Thoracic aorta (tissue), 2 donors: Measurements from ENCODE around the gene RNF31. TPM values are rescaled to one million over a fixed set of nuclear protein-coding genes. Genes with fewer than 3 reads are reported as not detected.
A peak's percentile ranks its signal among the peaks of the same experiment; 100 is the strongest.

Experiments used
- ATAC-seq: fragments of 150-250 bp; one replicate; pipeline ENCODE4 v1.8.0; 2017; ENCODE audit warnings: low read depth; ENCODE audit not compliant: insufficient number of reproducible peaks, low FRiP score
- DNase-seq: peaks from one replicate; pipeline ENCODE4 v3.0.0-alpha.2; 2020; ENCODE audit warnings: low spot score
- H3K27ac ChIP-seq, 2 donors: fragments of 200-600 bp; sonication (generic); 1 replicate in 1 of 2; 2 replicates in 1 of 2; pipeline ENCODE4 v1.5.1; 2016; ENCODE audit warnings: mild to moderate bottlenecking in 2 of 2, moderate library complexity in 2 of 2
- H3K27me3 ChIP-seq: fragments of 200-600 bp; sonication (generic); replicated peaks from 2 replicates; pipeline ENCODE4 v1.6.0; 2016; ENCODE audit warnings: mild to moderate bottlenecking; ENCODE audit not compliant: insufficient read depth
- H3K36me3 ChIP-seq: fragments of 200-600 bp; sonication (generic); one replicate; pipeline ENCODE4 v1.5.1; 2016
- H3K4me1 ChIP-seq, 2 donors: fragments of 200-600 bp; sonication (generic); 1 replicate in 1 of 2; 2 replicates in 1 of 2; pipeline versions ENCODE4 v1.5.1 to v1.6.0; 2016; ENCODE audit warnings: low read depth in 2 of 2, mild to moderate bottlenecking in 1 of 2; ENCODE audit not compliant: control insufficient read depth in 1 of 2
- H3K4me3 ChIP-seq: fragments of 200-600 bp; sonication (generic); 2 replicates; pipeline ENCODE4 v1.5.1; 2016; ENCODE audit warnings: mild to moderate bottlenecking
- H3K9me3 ChIP-seq: fragments of 200-600 bp; sonication (generic); 2 replicates; pipeline ENCODE4 v1.5.1; 2016
- CTCF ChIP-seq: fragments of 200-600 bp; sonication (generic); IDR thresholded peaks from one replicate; pipeline ENCODE4 v1.5.1; 2019; ENCODE audit warnings: antibody characterized with exemption
- total RNA-seq, 2 donors: library from RNA; depleted of rRNA; stranded (reverse); fragments of >200 nt; gene quantifications; one replicate each; pipeline versions ENCODE4 v1.1.0 to v1.2.3, GENCODE V29; 2016

The RNF31 gene
- total RNA-seq, 2 donors from 2014 or later = 60.4 to 94.6 TPM

GRCh38 chr14:24139272-24139934 is 7.9 kb upstream of the RNF31 start:
- DNase-seq = no peak
- no peak for ATAC-seq
- H3K27ac ChIP-seq = no peak overlapping the region
- TF ChIP-seq CTCF = no peak
- H3K36me3 ChIP-seq = peaks cover 13% of the 10 kb centered on the region
- H3K4me3 ChIP-seq = no peak overlapping the region
- no peaks in the 10 kb centered on the region for H3K27me3 ChIP-seq
- peaks cover 17 to 36% of the 10 kb centered on the region in 2 donors for H3K4me1 ChIP-seq
- H3K9me3 ChIP-seq = no peaks in the 10 kb centered on the region

- Histone ChIP-seq H3K27me3 (no peaks in the 10 kb centered on the region), H3K27ac (peak within 1 kb of the TSS; percentile 84 to 90), H3K36me3 (peaks cover 13% of the 10 kb centered on the region), H3K9me3 (no peaks in the 10 kb centered on the region), H3K4me1 (peaks cover 23 to 43% of the 10 kb centered on the region in 2 donors), H3K4me3 (peak within 1 kb of the TSS; percentile 85)
- peak; percentile 49 for TF ChIP-seq CTCF
- ATAC-seq (peak; percentile 94), DNase-seq (peak; percentile 100)
Measured at GRCh38 chr14:24141097-24141880, 6.0 kb upstream of the RNF31 start, which contains the start of gene EMC9. Gene EMC9, minus strand, starts transcription at chr14:24141591. Its CDS starts 287 bp downstream, at chr14:24141304.

GRCh38 chr14:24143511-24143910 is 3.8 kb upstream of the RNF31 start:
- no peak for ATAC-seq
- Histone ChIP-seq H3K27ac (no peak overlapping the region), H3K36me3 (peaks cover 9% of the 10 kb centered on the region), H3K4me3 (no peak overlapping the region), H3K4me1 (peaks cover 21 to 38% of the 10 kb centered on the region in 2 donors), H3K9me3 (no peaks in the 10 kb centered on the region), H3K27me3 (no peaks in the 10 kb centered on the region)
- no peak for DNase-seq
- no peak for TF ChIP-seq CTCF

- ATAC-seq (no peak), DNase-seq (no peak)
- Histone ChIP-seq H3K4me3 (no peak overlapping the region), H3K27ac (no peak overlapping the region), H3K27me3 (no peaks in the 10 kb centered on the region), H3K4me1 (peaks cover 20 to 44% of the 10 kb centered on the region in 2 donors), H3K9me3 (no peaks in the 10 kb centered on the region), H3K36me3 (peaks cover 6% of the 10 kb centered on the region)
- no peak for TF ChIP-seq CTCF
Measured at GRCh38 chr14:24144451-24144850, 2.8 kb upstream of the RNF31 start.

GRCh38 chr14:24145219-24145618 is 2.1 kb upstream of the RNF31 start:
- Histone ChIP-seq H3K27ac (peak overlapping the region; percentile 72 to 87), H3K4me3 (peak overlapping the region; percentile 92)

More at GRCh38 chr14:24145219-24145618, 2.1 kb upstream of the RNF31 start:
- peaks cover 18 to 36% of the 10 kb centered on the region in 2 donors for H3K4me1 ChIP-seq
- no peaks in the 10 kb centered on the region for H3K9me3 ChIP-seq
- TF ChIP-seq CTCF = no peak
- no peak for DNase-seq
- ATAC-seq = no peak
- peaks cover 12% of the 10 kb centered on the region for H3K36me3 ChIP-seq
- no peaks in the 10 kb centered on the region for H3K27me3 ChIP-seq
